Large intestine (tissue), 3 donors: Measurements from ENCODE around the gene ACTR2. TPM values are rescaled to one million over a fixed set of nuclear protein-coding genes. Genes with fewer than 3 reads are reported as not detected.

Experiments used
- DNase-seq, 2 donors: peaks; one replicate each; pipeline versions ENCODE4 v3.0.0 to v3.0.0-alpha.2; 2013
- H3K27ac ChIP-seq: one replicate; pipeline ENCODE4 v1.5.1; 2013; ENCODE audit warnings: low read length
- H3K27me3 ChIP-seq: 2 replicates; pipeline ENCODE4 v1.6.1; 2013; ENCODE audit warnings: low read length; ENCODE audit not compliant: control insufficient read depth, insufficient read depth
- H3K36me3 ChIP-seq: 2 replicates; pipeline ENCODE4 v1.6.1; 2013; ENCODE audit warnings: low read length; ENCODE audit not compliant: control insufficient read depth, insufficient read depth
- H3K4me1 ChIP-seq: one replicate; pipeline ENCODE4 v1.6.1; 2013; ENCODE audit warnings: low read length; ENCODE audit not compliant: control insufficient read depth, insufficient read depth
- H3K4me3 ChIP-seq: one replicate; pipeline ENCODE4 v1.5.1; 2013; ENCODE audit warnings: low read length
- H3K9me3 ChIP-seq: one replicate; pipeline ENCODE4 v1.6.1; 2013; ENCODE audit warnings: mild to moderate bottlenecking, low read depth, low read length, moderate library complexity; ENCODE audit not compliant: control insufficient read depth
- WGBS: methylation state at CpG from one replicate; pipeline ENCODE4 v1.1.5; 2013; ENCODE audit warnings: low lambda C conversion rate; ENCODE audit not compliant: insufficient coverage; 5-methylcytosine and 5-hydroxymethylcytosine counted together
- polyA plus RNA-seq: library from polyadenylated mRNA; unstranded; fragments of 120-200 nt; gene quantifications from one replicate; pipeline ENCODE4 v1.2.1, GENCODE V29; 2013

The ACTR2 gene
- polyA plus RNA-seq, 1 donor: 181 TPM

GRCh38 chr2:65261676-65262075 is 34.0 kb downstream of the ACTR2 start:
- Histone ChIP-seq H3K27ac (no peak overlapping the region), H3K9me3 (no peaks in the 10 kb centered on the region), H3K4me1 (no peaks in the 10 kb centered on the region), H3K27me3 (no peaks in the 10 kb centered on the region), H3K36me3 (peaks cover 36% of the 10 kb centered on the region), H3K4me3 (no peak overlapping the region)
- DNase-seq: no peak
- WGBS: 100% methylated on average over 1 of the region's 3 CpGs

- H3K36me3 ChIP-seq: peaks cover 40% of the 10 kb centered on the region
- H3K4me1 ChIP-seq: no peaks in the 10 kb centered on the region
- WGBS: no CpG with 5 or more reads among the region's 1 CpG
- no peak for DNase-seq
- no peaks in the 10 kb centered on the region for H3K9me3 ChIP-seq
- no peak overlapping the region for H3K4me3 ChIP-seq
- no peaks in the 10 kb centered on the region for H3K27me3 ChIP-seq
- no peak overlapping the region for H3K27ac ChIP-seq
Observed at GRCh38 chr2:65263262-65263661, 35.6 kb downstream of the ACTR2 start.

GRCh38 chr2:65263986-65264385 is 36.4 kb downstream of the ACTR2 start:
- H3K27ac ChIP-seq: no peak overlapping the region
- no peaks in the 10 kb centered on the region for H3K27me3 ChIP-seq
- no peaks in the 10 kb centered on the region for H3K4me1 ChIP-seq
- WGBS: 100% methylated on average over 3 of the region's 7 CpGs
- no peak for DNase-seq
- H3K4me3 ChIP-seq: no peak overlapping the region
- H3K9me3 ChIP-seq: no peaks in the 10 kb centered on the region
- H3K36me3 ChIP-seq: peaks cover 46% of the 10 kb centered on the region

- no peaks in the 10 kb centered on the region for H3K9me3 ChIP-seq
- H3K4me3 ChIP-seq: no peak overlapping the region
- peak; percentile 68 to 80 for DNase-seq
- WGBS: 100% methylated on average over 1 of the region's 8 CpGs
- H3K4me1 ChIP-seq: no peaks in the 10 kb centered on the region
- no peaks in the 10 kb centered on the region for H3K27me3 ChIP-seq
- H3K36me3 ChIP-seq: peaks cover 49% of the 10 kb centered on the region
- no peak overlapping the region for H3K27ac ChIP-seq
Observed at GRCh38 chr2:65264821-65265670, 37.4 kb downstream of the ACTR2 start.

GRCh38 chr2:65265671-65266045 is 38.0 kb downstream of the ACTR2 start:
- Histone ChIP-seq H3K4me1 (no peaks in the 10 kb centered on the region), H3K9me3 (no peaks in the 10 kb centered on the region), H3K4me3 (no peak overlapping the region), H3K27me3 (no peaks in the 10 kb centered on the region), H3K27ac (no peak overlapping the region), H3K36me3 (peaks cover 51% of the 10 kb centered on the region)
- no peak for DNase-seq

GRCh38 chr2:65267008-65267407 is 39.4 kb downstream of the ACTR2 start:
- H3K36me3 ChIP-seq: peaks cover 50% of the 10 kb centered on the region
- H3K4me1 ChIP-seq: no peaks in the 10 kb centered on the region
- no CpG with 5 or more reads among the region's 1 CpG for WGBS
- DNase-seq: no peak
- no peak overlapping the region for H3K4me3 ChIP-seq
- no peak overlapping the region for H3K27ac ChIP-seq
- H3K9me3 ChIP-seq: no peaks in the 10 kb centered on the region
- H3K27me3 ChIP-seq: no peaks in the 10 kb centered on the region

- Histone ChIP-seq H3K9me3 (no peaks in the 10 kb centered on the region), H3K36me3 (peaks cover 52% of the 10 kb centered on the region)
- WGBS: 20% methylated on average over 1 of the region's 4 CpGs
Observed at GRCh38 chr2:65268957-65269356, 41.3 kb downstream of the ACTR2 start.

GRCh38 chr2:65273344-65273743 is 45.7 kb downstream of the ACTR2 start:
- Histone ChIP-seq H3K9me3 (no peaks in the 10 kb centered on the region), H3K4me1 (no peaks in the 10 kb centered on the region), H3K4me3 (no peak overlapping the region), H3K36me3 (peaks cover 31% of the 10 kb centered on the region), H3K27ac (no peak overlapping the region), H3K27me3 (no peaks in the 10 kb centered on the region)
- DNase-seq: no peak
- no CpG with 5 or more reads among the region's 8 CpGs for whole genome bisulfite sequencing

More at GRCh38 chr2:65268957-65269356, 41.3 kb downstream of the ACTR2 start:
- no peaks in the 10 kb centered on the region for H3K4me1 ChIP-seq
- H3K27me3 ChIP-seq: no peaks in the 10 kb centered on the region
- no peak for DNase-seq
- no peak overlapping the region for H3K27ac ChIP-seq
- no peak overlapping the region for H3K4me3 ChIP-seq

GRCh38 chr2:65275141-65275915 is 47.7 kb downstream of the ACTR2 start:
- no peak overlapping the region for H3K4me3 ChIP-seq
- H3K9me3 ChIP-seq: no peaks in the 10 kb centered on the region
- no CpG with 5 or more reads among the region's 4 CpGs for WGBS
- no peaks in the 10 kb centered on the region for H3K27me3 ChIP-seq
- H3K36me3 ChIP-seq: peaks cover 22% of the 10 kb centered on the region
- DNase-seq: no peak
- H3K27ac ChIP-seq: no peak overlapping the region
- no peaks in the 10 kb centered on the region for H3K4me1 ChIP-seq

- Histone ChIP-seq H3K27me3 (no peaks in the 10 kb centered on the region), H3K4me1 (no peaks in the 10 kb centered on the region), H3K27ac (no peak overlapping the region), H3K36me3 (peaks cover 17% of the 10 kb centered on the region), H3K9me3 (no peaks in the 10 kb centered on the region), H3K4me3 (no peak overlapping the region)
- 53% methylated on average over 3 of the region's 5 CpGs for WGBS
- no peak for DNase-seq
Observed at GRCh38 chr2:65276609-65277008, 49.0 kb downstream of the ACTR2 start.
